HG03442 (cell line): ENCODE measurements around the gene AGO4.
A peak's percentile ranks its signal among the peaks of the same experiment; 100 is the strongest.
"Not testable (repeated sequence)": the region's sequence is repeated elsewhere in the genome, so short reads cannot be mapped to it uniquely, and the experiment has no call there.

ENCODE experiments used
- ATAC-seq: cut with Tn5 transposase; IDR thresholded peaks from one replicate; pipeline ENCODE4 v1.9.1; 2021; ENCODE audit warnings: mild to moderate bottlenecking, moderate library complexity; ENCODE audit not compliant: unreplicated experiment

AGO4 gene

GRCh38 chr1:35863881-35864625, 56.2 kb downstream of the AGO4 start:
- no peak for ATAC-seq

GRCh38 chr1:35864813-35865212, 57.0 kb downstream of the AGO4 start:
- ATAC-seq: no peak

- no peak for ATAC-seq
Observed at GRCh38 chr1:35866991-35867390, 59.2 kb downstream of the AGO4 start.

GRCh38 chr1:35869245-35869950, 61.6 kb downstream of the AGO4 start:
- not testable (repeated sequence) for ATAC-seq

GRCh38 chr1:35870651-35871309, 63.0 kb downstream of the AGO4 start:
- no peak for ATAC-seq

- ATAC-seq: no peak
Observed at GRCh38 chr1:35873243-35873750, 65.5 kb downstream of the AGO4 start.

GRCh38 chr1:35874115-35874514, 66.3 kb downstream of the AGO4 start:
- ATAC-seq: not testable (repeated sequence)

GRCh38 chr1:35876988-35877387, 69.2 kb downstream of the AGO4 start:
- no peak for ATAC-seq

- ATAC-seq: no peak
Observed at GRCh38 chr1:35881850-35882273, 74.0 kb downstream of the AGO4 start.

GRCh38 chr1:35882586-35882944, 74.7 kb downstream of the AGO4 start:
- no peak for ATAC-seq

GRCh38 chr1:35882945-35883634, 75.3 kb downstream of the AGO4 start, which contains the start of gene AGO1:
Gene AGO1, plus strand, starts transcription at chr1:35883209. Its CDS starts 213 bp downstream, at chr1:35883422.
- ATAC-seq: peak; percentile 71

GRCh38 chr1:35883635-35884101, 75.9 kb downstream of the AGO4 start:
- ATAC-seq: peak; percentile 10

GRCh38 chr1:35884934-35885333, 77.1 kb downstream of the AGO4 start:
- ATAC-seq: no peak

- ATAC-seq: no peak
Observed at GRCh38 chr1:35885961-35886558, 78.2 kb downstream of the AGO4 start.

GRCh38 chr1:35886577-35887431, 79.0 kb downstream of the AGO4 start:
- ATAC-seq: no peak

- no peak for ATAC-seq
Observed at GRCh38 chr1:35887508-35887907, 79.7 kb downstream of the AGO4 start.

GRCh38 chr1:35888255-35888654, 80.4 kb downstream of the AGO4 start:
- ATAC-seq: no peak

GRCh38 chr1:35888981-35889380, 81.2 kb downstream of the AGO4 start:
- ATAC-seq: not testable (repeated sequence)

- ATAC-seq: no peak
Observed at GRCh38 chr1:35893051-35893879, 85.4 kb downstream of the AGO4 start.
